SU-DHL-6 (cell line): ENCODE measurements around the gene FHAD1.

Experiments used
- CTCF ChIP-seq: fragments of 200-600 bp; sonication (generic); IDR thresholded peaks from one replicate; pipeline ENCODE4 v1.5.1; 2017; ENCODE audit warnings: antibody characterized with exemption, mild to moderate bottlenecking, low read length, moderate library complexity; ENCODE audit not compliant: insufficient read depth, poor library complexity, severe bottlenecking
- EZH2phosphoT487 ChIP-seq: fragments of 200-600 bp; sonication (generic), shearing (Covaris generic); conservative IDR thresholded peaks from 2 replicates; pipeline ENCODE4 v1.6.1; 2018; ENCODE audit warnings: mild to moderate bottlenecking, antibody characterized with exemption, low read length, moderate library complexity, mixed read lengths

GRCh38 chr1:15198684-15199083 is 48.3 kb upstream of the FHAD1 start:
- TF ChIP-seq CTCF (no peak), EZH2phosphoT487 (no peak)
